Limb (tissue), 2 donors: ENCODE results near the gene SNRPA1.

ENCODE experiments used
- DNase-seq, 2 donors: peaks; one replicate each; pipeline ENCODE4 v3.0.0-alpha.2; 2016; ENCODE audit errors: extremely low spot score in 2 of 2

Gene SNRPA1

GRCh38 chr15:101244036-101244781, 50.8 kb downstream of the SNRPA1 start:
- no peak for DNase-seq

GRCh38 chr15:101243420-101243819, 51.6 kb downstream of the SNRPA1 start:
- DNase-seq: no peak

GRCh38 chr15:101242999-101243336, 52.1 kb downstream of the SNRPA1 start:
- DNase-seq: no peak

GRCh38 chr15:101242160-101242998, 52.7 kb downstream of the SNRPA1 start:
- no peak for DNase-seq

GRCh38 chr15:101240358-101240757, 54.7 kb downstream of the SNRPA1 start:
- no peak for DNase-seq

- DNase-seq: no peak
Measured at GRCh38 chr15:101239724-101240136, 55.3 kb downstream of the SNRPA1 start.

- no peak for DNase-seq
Measured at GRCh38 chr15:101237251-101237650, 57.8 kb downstream of the SNRPA1 start.

- DNase-seq: no peak
Measured at GRCh38 chr15:101233651-101234280, 61.3 kb downstream of the SNRPA1 start.

GRCh38 chr15:101232677-101233076, 62.4 kb downstream of the SNRPA1 start:
- no peak for DNase-seq
